ENCODE results near the gene TTYH1.

TTYH1 gene

GRCh38 chr19:54424660-54425381 is 9.6 kb downstream of the TTYH1 start:
- DNase-seq: no peak

- DNase-seq: no peak
Observed at GRCh38 chr19:54425382-54425723, 10.1 kb downstream of the TTYH1 start.

- no peak for DNase-seq
Observed at GRCh38 chr19:54426291-54426931, 11.1 kb downstream of the TTYH1 start.

GRCh38 chr19:54427586-54427985 is 12.3 kb downstream of the TTYH1 start:
- DNase-seq: no peak

GRCh38 chr19:54428323-54429175 is 13.3 kb downstream of the TTYH1 start:
- no peak for DNase-seq

GRCh38 chr19:54429176-54429495 is 13.9 kb downstream of the TTYH1 start:
- no peak for DNase-seq

- DNase-seq: no peak
Observed at GRCh38 chr19:54429545-54430227, 14.4 kb downstream of the TTYH1 start.

- DNase-seq: peak; percentile 46 to 52
Observed at GRCh38 chr19:54430306-54431254, 15.3 kb downstream of the TTYH1 start.

GRCh38 chr19:54431255-54431838 is 16.1 kb downstream of the TTYH1 start:
- DNase-seq: no peak

GRCh38 chr19:54432144-54432738 is 17.0 kb downstream of the TTYH1 start:
- no peak for DNase-seq

GRCh38 chr19:54433697-54434096 is 18.4 kb downstream of the TTYH1 start:
- DNase-seq: no peak

GRCh38 chr19:54434112-54434872 is 19.0 kb downstream of the TTYH1 start:
- no peak for DNase-seq

GRCh38 chr19:54434873-54435214 is 19.6 kb downstream of the TTYH1 start:
- DNase-seq: no peak

GRCh38 chr19:54435551-54436016 is 20.3 kb downstream of the TTYH1 start:
- DNase-seq: no peak

GRCh38 chr19:54436031-54436523 is 20.8 kb downstream of the TTYH1 start:
- no peak for DNase-seq

GRCh38 chr19:54436628-54437252 is 21.5 kb downstream of the TTYH1 start:
- DNase-seq: no peak

- no peak for DNase-seq
Observed at GRCh38 chr19:54439174-54439851, 24.0 kb downstream of the TTYH1 start.

- no peak for DNase-seq
Observed at GRCh38 chr19:54440641-54441040, 25.4 kb downstream of the TTYH1 start.

- no peak for DNase-seq
Observed at GRCh38 chr19:54444737-54445136, 29.5 kb downstream of the TTYH1 start.
